ENCODE measurements around the gene DHX8. TPM values are rescaled to one million over a fixed set of nuclear protein-coding genes. Genes with fewer than 3 reads are reported as not detected.
A peak's percentile ranks its signal among the peaks of the same experiment; 100 is the strongest.

The DHX8 gene
- total RNA-seq, 4 donors from 2014 or later = 31.4 to 864 (median 78.8) TPM

DNA sequence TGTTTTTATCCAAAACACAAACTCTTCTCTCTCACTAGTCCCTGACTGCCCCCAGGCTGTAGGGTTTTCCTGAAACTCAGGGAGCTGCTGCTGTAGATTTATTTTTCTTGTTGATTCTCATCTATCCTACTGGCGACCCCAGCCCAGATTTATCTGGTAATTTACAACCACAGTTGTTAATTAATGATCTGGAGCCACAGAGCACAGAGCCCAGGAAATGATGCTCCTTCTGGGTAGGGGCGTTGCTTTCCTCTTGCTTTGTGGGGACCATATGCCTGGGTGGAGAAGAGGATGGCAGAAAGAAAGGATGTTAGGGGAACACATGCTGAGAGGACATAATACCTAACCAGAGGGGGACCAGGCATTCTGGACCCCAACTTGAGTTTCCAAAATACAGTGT, 69.8 kb downstream of the DHX8 start:
- H3K27ac ChIP-seq = no peak overlapping the region
- WGBS, 2 donors = 43 to 50% methylated on average over 2 of the region's 2 CpGs
- intact Hi-C loops (cut with DNase I) = no loop called here

GRCh38 chr17:43554857-43555256, 71.1 kb downstream of the DHX8 start:
- Histone ChIP-seq H3K4me3 (replicated peaks in 1 of 3) (no peak overlapping the region), H3K9me3 (no peaks in the 10 kb centered on the region), H3K27me3 (no peaks in the 10 kb centered on the region), H3K27ac (no peak overlapping the region), H3K36me3 (no peaks in the 10 kb centered on the region), H3K4me1 (peaks cover 0 to 8% of the 10 kb centered on the region in 2 donors)
- DNase-seq = no peak
- intact Hi-C loops (cut with DNase I) = no loop called here
- WGBS, 2 donors = 74 to 75% methylated on average over 6 of the region's 6 CpGs
- TF ChIP-seq, protein P1, sequence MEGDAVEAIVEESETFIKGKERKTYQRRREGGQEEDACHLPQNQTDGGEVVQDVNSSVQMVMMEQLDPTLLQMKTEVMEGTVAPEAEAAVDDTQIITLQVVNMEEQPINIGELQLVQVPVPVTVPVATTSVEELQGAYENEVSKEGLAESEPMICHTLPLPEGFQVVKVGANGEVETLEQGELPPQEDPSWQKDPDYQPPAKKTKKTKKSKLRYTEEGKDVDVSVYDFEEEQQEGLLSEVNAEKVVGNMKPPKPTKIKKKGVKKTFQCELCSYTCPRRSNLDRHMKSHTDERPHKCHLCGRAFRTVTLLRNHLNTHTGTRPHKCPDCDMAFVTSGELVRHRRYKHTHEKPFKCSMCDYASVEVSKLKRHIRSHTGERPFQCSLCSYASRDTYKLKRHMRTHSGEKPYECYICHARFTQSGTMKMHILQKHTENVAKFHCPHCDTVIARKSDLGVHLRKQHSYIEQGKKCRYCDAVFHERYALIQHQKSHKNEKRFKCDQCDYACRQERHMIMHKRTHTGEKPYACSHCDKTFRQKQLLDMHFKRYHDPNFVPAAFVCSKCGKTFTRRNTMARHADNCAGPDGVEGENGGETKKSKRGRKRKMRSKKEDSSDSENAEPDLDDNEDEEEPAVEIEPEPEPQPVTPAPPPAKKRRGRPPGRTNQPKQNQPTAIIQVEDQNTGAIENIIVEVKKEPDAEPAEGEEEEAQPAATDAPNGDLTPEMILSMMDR (IDR thresholded peaks at IDR 0.05) = no peak
- TF ChIP-seq POLR2A (IDR thresholded peaks at IDR 0.05) = no peak

More for the DNA sequence above, 69.8 kb downstream of the DHX8 start:
- no peak for TF ChIP-seq POLR2A (IDR thresholded peaks at IDR 0.05)
- TF ChIP-seq, protein P1 (IDR thresholded peaks at IDR 0.05) = no peak
- H3K4me1 ChIP-seq = peaks cover 0 to 8% of the 10 kb centered on the region in 2 donors
- no peaks in the 10 kb centered on the region for H3K9me3 ChIP-seq
- no peaks in the 10 kb centered on the region for H3K36me3 ChIP-seq
- H3K27me3 ChIP-seq = no peaks in the 10 kb centered on the region
- DNase-seq = no peak
- no peak overlapping the region for H3K4me3 ChIP-seq (replicated peaks in 1 of 3)

- TF ChIP-seq, protein P1 (IDR thresholded peaks at IDR 0.05) = no peak
- no peak for TF ChIP-seq POLR2A (IDR thresholded peaks at IDR 0.05)
- H3K4me3 ChIP-seq (replicated peaks in 1 of 3) = no peak overlapping the region
- H3K36me3 ChIP-seq = no peaks in the 10 kb centered on the region
- H3K27me3 ChIP-seq = no peaks in the 10 kb centered on the region
- 36 to 42% methylated on average over 5 of the region's 5 CpGs for WGBS, 2 donors
- H3K4me1 ChIP-seq = peaks cover 0 to 8% of the 10 kb centered on the region in 2 donors
- H3K9me3 ChIP-seq = no peaks in the 10 kb centered on the region
- DNase-seq = peak; percentile 33 to 52
- H3K27ac ChIP-seq = no peak overlapping the region
- intact Hi-C loops (cut with DNase I) = no loop called here
Measured at GRCh38 chr17:43556292-43556691, 72.5 kb downstream of the DHX8 start.

DNA sequence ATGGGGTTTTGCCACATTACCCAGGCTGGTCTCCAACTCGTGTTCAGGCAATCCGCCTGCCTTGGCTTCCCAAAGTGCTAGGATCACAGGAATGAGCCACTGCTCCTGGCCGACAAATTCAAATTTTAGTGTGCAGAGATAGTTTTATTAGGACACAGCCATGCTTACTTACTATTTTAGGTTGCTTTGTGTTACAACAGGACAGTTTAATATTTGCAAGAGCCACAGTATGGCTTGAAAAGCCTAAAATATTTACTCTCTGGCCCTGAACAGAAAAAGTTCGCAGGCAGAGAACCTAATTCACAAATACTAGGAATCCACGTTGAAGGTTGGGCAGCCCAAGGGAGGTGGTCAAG, 75.0 kb downstream of the DHX8 start:
- Histone ChIP-seq H3K4me1 (peaks cover 0 to 8% of the 10 kb centered on the region in 2 donors), H3K9me3 (no peaks in the 10 kb centered on the region), H3K27ac (no peak overlapping the region), H3K27me3 (no peaks in the 10 kb centered on the region), H3K4me3 (replicated peaks in 1 of 3) (no peak overlapping the region), H3K36me3 (no peaks in the 10 kb centered on the region)
- peak in 1 of 2 donors; percentile 10 for DNase-seq
- intact Hi-C loops (cut with DNase I) = no loop called here
- TF ChIP-seq POLR2A (IDR thresholded peaks at IDR 0.05) = no peak
- TF ChIP-seq, protein P1 (IDR thresholded peaks at IDR 0.05) = no peak
- whole genome bisulfite sequencing, 2 donors = 64 to 68% methylated on average over 5 of the region's 5 CpGs

GRCh38 chr17:43559161-43559816, 75.5 kb downstream of the DHX8 start:
- Histone ChIP-seq H3K9me3 (no peaks in the 10 kb centered on the region), H3K4me1 (peaks cover 0 to 8% of the 10 kb centered on the region in 2 donors), H3K27ac (no peak overlapping the region), H3K4me3 (replicated peaks in 1 of 3) (no peak overlapping the region), H3K27me3 (no peaks in the 10 kb centered on the region), H3K36me3 (no peaks in the 10 kb centered on the region)
- WGBS, 2 donors = 87 to 90% methylated on average over 6 to 7 of the region's 7 CpGs
- intact Hi-C loops (cut with DNase I) = no loop called here
- DNase-seq = no peak
- no peak for TF ChIP-seq POLR2A (IDR thresholded peaks at IDR 0.05)
- TF ChIP-seq, protein P1 (IDR thresholded peaks at IDR 0.05) = no peak

All from thyroid gland (tissue), 4 donors.